Mucosa of descending colon (tissue), 3 donors: ENCODE data around the gene PRSS57. TPM values are rescaled to one million over a fixed set of nuclear protein-coding genes. Genes with fewer than 3 reads are reported as not detected.

Experiments
- ATAC-seq: fragments of 200-7000 bp; cut with Tn5 transposase; one replicate; pipeline ENCODE4 v1.9.1; 2020; ENCODE audit warnings: mild to moderate bottlenecking, moderate library complexity
- DNase-seq, 3 donors: peaks; one replicate each; pipeline ENCODE4 v3.0.0-alpha.2; 2020
- H3K36me3 ChIP-seq: fragments of 200-600 bp; one replicate; pipeline ENCODE4 v1.8.0; 2021; ENCODE audit warnings: low read depth, mild to moderate bottlenecking
- H3K4me1 ChIP-seq: fragments of 200-600 bp; one replicate; pipeline ENCODE4 v1.8.0; 2021; ENCODE audit warnings: low read depth, mild to moderate bottlenecking
- H3K4me3 ChIP-seq: fragments of 200-600 bp; one replicate; pipeline ENCODE4 v1.8.0; 2021; ENCODE audit warnings: mild to moderate bottlenecking
- H3K9me3 ChIP-seq: fragments of 200-600 bp; one replicate; pipeline ENCODE4 v1.8.0; 2021; ENCODE audit warnings: mild to moderate bottlenecking
- intact Hi-C, 2 donors: fragments of 100-400 bp; cut with DNase I in 1 of 2; cut with micrococcal nuclease in 1 of 2; formaldehyde crosslinking; loops; one replicate each; pipeline versions ENCODE4 v1.11.0 to v1.11.1; 2022; cut with DNase I, micrococcal nuclease
- total RNA-seq, 3 donors: library from RNA; stranded (reverse); fragmentation: NEBNext Ultra II Directional in 2 of 3; extraction: Animal tissue kit (Norgen Biotek cat#: 25700) in 2 of 3; gene quantifications; one replicate each; pipeline versions ENCODE4 v1.2.1 to v1.2.4, GENCODE V29; 2021 to 2023
- TF ChIP-seq, protein P1 (sequence below): fragments of 200-600 bp; IDR thresholded peaks from one replicate; pipeline ENCODE4 v1.8.0; 2022; ENCODE audit warnings: antibody characterized with exemption, mild to moderate bottlenecking
- donor health status: DM: no; HTN: no; CAD: no; lungs with moderate emphysema.
- donor health status: DM: no; HTN: no; CAD: no.
- donor health status: DM: no; HTN: yes; CAD: no.

PRSS57 gene
- total RNA-seq, 3 donors from 2014 or later = not detected

DNA sequence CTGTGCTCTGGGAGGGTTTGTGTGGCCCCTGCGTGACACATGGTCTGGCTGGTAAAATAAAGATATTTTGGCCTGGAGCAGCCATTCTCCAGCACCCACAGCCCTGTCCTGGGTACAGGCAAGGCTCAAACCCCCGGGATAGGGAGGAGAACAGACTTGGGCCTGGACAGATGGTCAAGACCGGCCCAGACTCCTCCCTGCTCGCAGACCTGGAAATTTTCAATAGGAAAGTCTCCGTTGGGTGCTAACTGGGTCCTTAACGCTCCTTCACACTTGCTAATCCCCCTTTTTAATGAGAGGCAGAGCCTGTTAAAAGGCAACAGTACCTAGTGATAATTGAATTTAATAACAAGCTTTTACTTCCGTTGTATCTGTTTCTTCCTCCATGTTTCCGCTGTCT is 16.0 kb upstream of the PRSS57 start:
- Histone ChIP-seq H3K4me1 (peaks cover 4% of the 10 kb centered on the region), H3K9me3 (peaks cover 4% of the 10 kb centered on the region), H3K4me3 (no peak overlapping the region), H3K36me3 (no peaks in the 10 kb centered on the region)
- DNase-seq = no peak
- no peak for ATAC-seq
- TF ChIP-seq, protein P1, sequence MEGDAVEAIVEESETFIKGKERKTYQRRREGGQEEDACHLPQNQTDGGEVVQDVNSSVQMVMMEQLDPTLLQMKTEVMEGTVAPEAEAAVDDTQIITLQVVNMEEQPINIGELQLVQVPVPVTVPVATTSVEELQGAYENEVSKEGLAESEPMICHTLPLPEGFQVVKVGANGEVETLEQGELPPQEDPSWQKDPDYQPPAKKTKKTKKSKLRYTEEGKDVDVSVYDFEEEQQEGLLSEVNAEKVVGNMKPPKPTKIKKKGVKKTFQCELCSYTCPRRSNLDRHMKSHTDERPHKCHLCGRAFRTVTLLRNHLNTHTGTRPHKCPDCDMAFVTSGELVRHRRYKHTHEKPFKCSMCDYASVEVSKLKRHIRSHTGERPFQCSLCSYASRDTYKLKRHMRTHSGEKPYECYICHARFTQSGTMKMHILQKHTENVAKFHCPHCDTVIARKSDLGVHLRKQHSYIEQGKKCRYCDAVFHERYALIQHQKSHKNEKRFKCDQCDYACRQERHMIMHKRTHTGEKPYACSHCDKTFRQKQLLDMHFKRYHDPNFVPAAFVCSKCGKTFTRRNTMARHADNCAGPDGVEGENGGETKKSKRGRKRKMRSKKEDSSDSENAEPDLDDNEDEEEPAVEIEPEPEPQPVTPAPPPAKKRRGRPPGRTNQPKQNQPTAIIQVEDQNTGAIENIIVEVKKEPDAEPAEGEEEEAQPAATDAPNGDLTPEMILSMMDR = no peak
- intact Hi-C loops = no loop called here

DNA sequence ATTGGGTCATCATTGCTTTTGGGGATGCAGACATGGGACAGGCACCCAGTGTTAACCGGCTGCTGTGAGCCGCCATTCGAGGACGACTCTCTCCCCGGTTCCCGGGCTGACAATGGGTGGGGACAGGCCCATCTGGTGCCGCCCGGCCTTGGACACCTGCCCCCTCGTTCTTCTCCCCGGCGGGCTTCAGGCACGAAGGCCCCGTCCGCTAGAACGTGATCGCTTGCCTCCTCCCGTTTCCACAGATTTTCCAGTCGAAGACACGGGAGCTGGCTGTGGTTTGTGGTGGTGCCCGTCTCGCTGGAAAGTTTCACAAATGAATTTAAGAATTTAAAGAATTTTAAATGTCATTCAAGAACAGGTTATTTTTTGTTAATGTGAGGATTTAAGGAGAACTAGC is 15.5 kb upstream of the PRSS57 start:
- H3K4me3 ChIP-seq = no peak overlapping the region
- no peak for ATAC-seq

DNA sequence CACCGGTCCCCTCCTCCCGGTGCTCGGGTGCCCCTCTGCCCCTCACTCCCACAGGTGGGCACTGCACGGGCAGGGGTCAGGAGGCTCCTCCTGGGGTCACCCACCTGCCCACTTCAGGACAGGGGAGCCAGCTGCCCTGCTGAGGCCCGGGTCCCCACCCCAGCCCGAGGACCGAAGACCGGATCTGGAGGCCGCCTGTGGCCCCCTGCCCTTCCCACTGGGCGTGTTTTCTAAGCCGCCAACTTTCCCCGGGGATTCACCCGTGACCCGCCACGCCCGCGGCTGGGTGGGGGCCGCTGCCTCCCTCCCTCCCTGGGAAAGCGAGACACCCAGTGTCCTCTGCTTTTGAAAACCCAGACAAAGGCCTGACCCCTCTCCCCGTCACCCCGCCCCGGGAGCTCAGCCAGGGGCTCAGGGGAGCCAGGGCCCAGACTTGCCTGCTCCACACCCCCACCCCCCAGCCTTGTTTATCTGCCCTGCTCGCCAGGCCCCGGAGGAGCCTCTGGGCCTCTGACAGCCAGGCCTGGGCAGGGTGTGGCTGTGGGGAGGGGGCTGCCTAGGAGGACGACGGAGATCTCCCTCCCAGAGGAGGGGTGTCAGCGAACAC is 14.8 kb upstream of the PRSS57 start:
- DNase-seq (no peak), ATAC-seq (peak; percentile 16)
- Histone ChIP-seq H3K4me3 (no peak overlapping the region), H3K36me3 (no peaks in the 10 kb centered on the region), H3K4me1 (peaks cover 4% of the 10 kb centered on the region), H3K9me3 (no peaks in the 10 kb centered on the region)
- intact Hi-C loops = no loop called here
- TF ChIP-seq, protein P1 = no peak

More for the DNA sequence above, 15.5 kb upstream of the PRSS57 start:
- no peak for DNase-seq
- H3K4me1 ChIP-seq = peaks cover 4% of the 10 kb centered on the region
- H3K9me3 ChIP-seq = peaks cover 4% of the 10 kb centered on the region
- H3K36me3 ChIP-seq = no peaks in the 10 kb centered on the region
- intact Hi-C loops = no loop called here
- TF ChIP-seq, protein P1 = no peak

DNA sequence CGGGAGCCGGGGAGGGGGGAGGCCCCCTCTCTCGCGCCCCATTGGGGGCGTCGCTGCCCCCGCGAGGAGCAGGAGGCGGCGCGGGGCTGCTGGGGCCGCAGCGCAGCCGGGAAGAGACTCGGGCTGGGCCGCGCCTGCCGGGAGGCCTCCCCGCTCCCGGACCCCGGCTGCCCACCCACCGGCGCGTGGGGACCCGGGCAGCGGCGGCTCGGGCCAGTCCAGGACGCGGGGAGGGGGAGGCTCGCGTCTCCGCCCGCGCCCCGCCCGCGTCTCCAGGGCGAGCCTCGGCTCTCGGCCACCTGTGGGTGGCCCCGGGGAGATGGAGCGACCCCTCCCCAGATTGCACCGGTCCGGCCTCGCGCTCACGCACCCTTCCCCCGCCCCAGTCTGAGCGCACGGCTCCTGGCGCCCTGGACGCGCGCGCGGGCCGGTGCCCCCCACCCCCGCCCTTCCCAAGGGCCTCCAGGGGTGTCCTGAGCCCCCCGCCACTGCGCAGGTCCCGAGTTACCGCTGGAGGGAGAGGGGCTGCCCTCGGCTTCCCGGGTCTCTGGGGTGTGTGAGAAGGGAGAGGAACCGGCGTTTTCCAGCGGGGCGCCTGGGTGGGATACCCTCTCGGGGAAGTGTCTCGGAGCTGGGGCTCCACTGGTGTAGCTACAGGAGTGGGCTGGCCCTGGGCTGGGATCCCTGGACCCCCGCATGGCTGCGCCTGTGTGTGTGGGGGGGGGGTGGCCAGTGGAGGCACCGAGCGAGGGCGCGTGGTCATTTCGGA is 14.1 kb upstream of the PRSS57 start:
- ATAC-seq (no peak), DNase-seq (no peak)
- intact Hi-C loops = no loop called here
- Histone ChIP-seq H3K4me1 (peaks cover 4% of the 10 kb centered on the region), H3K4me3 (peak overlapping the region; percentile 14), H3K36me3 (no peaks in the 10 kb centered on the region), H3K9me3 (no peaks in the 10 kb centered on the region)
- TF ChIP-seq, protein P1 = no peak

DNA sequence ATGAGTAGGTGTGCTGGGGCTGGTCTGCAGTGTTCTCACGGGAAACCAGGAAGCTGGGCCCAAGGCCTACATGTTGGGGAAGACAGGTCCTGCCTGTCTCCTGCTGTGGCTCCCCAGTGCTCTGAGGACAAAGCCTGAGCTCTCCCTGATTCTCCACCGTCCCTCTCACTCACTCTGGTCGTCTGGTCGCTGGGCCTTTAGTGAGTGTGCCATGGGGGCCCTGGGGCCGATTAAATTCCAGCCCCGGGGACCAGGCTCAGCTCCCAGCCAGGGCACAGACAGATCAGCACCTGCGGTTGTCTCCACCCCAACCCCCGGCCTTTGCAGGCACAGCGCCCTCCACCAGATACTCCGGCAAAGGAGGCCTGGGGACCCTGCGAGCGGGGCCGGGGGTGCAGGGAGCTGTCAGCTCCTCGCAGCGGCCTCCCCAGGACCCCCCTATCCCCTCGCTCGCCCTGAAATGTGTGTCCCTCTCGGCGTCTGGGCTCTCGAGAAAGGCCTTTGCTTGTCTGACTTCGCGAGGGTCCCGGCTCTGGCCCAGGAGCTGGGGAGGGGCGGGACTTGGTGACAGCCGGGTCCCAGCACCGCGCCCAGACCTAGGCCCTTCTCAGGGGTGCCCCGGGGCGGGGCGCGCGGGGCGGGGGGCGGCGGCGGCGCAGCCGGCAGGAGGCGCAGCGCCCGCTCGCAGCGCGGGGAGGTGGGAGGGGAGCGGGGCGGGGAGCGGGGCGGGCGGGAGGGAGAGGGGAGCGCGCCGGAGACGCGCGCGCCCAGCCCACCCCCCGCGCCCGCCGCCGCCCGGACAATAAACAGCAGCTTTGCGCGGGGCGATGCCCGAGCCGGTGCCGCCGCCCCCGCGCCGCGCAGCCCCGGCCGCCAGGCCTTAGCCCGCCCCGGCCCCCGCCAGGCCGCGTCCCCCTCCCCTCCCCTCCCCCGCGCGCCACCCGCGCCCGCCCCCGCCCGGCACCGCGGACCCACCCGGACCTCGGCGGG is 13.2 kb upstream of the PRSS57 start, which contains the start of gene PALM:
Gene PALM (plus strand): TSS at position 782 of the 990 bp plus-strand sequence. CDS start 212 bp downstream, outside the sequence.
- DNase-seq (no peak), ATAC-seq (no peak)
- Histone ChIP-seq H3K36me3 (no peaks in the 10 kb centered on the region), H3K9me3 (no peaks in the 10 kb centered on the region), H3K4me3 (peak within 1 kb of the TSS; percentile 14), H3K4me1 (peaks cover 4% of the 10 kb centered on the region)
- TF ChIP-seq, protein P1 = no peak
- intact Hi-C loops = no loop called here
